ENCODE results near the gene HTT. TPM values are rescaled to one million over a fixed set of nuclear protein-coding genes. Genes with fewer than 3 reads are reported as not detected.
"Not testable (repeated sequence)": the region's sequence is repeated elsewhere in the genome, so short reads cannot be mapped to it uniquely, and the experiment has no call there.

The HTT gene
- total RNA-seq, 2 donors from 2014 or later: 56.3 to 89.5 TPM

- H3K4me1 ChIP-seq (ENCODE audit: control insufficient read depth in 1 of 2, low read depth in 2 of 2): no peaks in the 10 kb centered on the region
- no peak overlapping the region for H3K4me3 ChIP-seq
- TF ChIP-seq CTCF (IDR thresholded peaks at IDR 0.05): no peak
- no peaks in the 10 kb centered on the region for H3K27me3 ChIP-seq (replicated peaks; ENCODE audit: insufficient read depth)
- H3K9me3 ChIP-seq: no peaks in the 10 kb centered on the region
- no peak for DNase-seq (ENCODE audit: low spot score)
- H3K27ac ChIP-seq: no peak overlapping the region
- H3K36me3 ChIP-seq: peaks cover 44% of the 10 kb centered on the region
- no peak for ATAC-seq (ENCODE audit: insufficient number of reproducible peaks, low FRiP score, low read depth)
Measured at GRCh38 chr4:3157366-3157765, 82.9 kb downstream of the HTT start.

GRCh38 chr4:3158841-3159240 is 84.4 kb downstream of the HTT start:
- ATAC-seq (ENCODE audit: insufficient number of reproducible peaks, low FRiP score, low read depth): no peak
- Histone ChIP-seq H3K4me3 (no peak overlapping the region), H3K4me1 (ENCODE audit: control insufficient read depth in 1 of 2, low read depth in 2 of 2) (no peaks in the 10 kb centered on the region), H3K27me3 (replicated peaks; ENCODE audit: insufficient read depth) (no peaks in the 10 kb centered on the region), H3K9me3 (peaks cover 4% of the 10 kb centered on the region), H3K36me3 (peaks cover 46% of the 10 kb centered on the region), H3K27ac (no peak overlapping the region)
- no peak for DNase-seq (ENCODE audit: low spot score)
- no peak for TF ChIP-seq CTCF (IDR thresholded peaks at IDR 0.05)

GRCh38 chr4:3160438-3160837 is 86.0 kb downstream of the HTT start:
- no peak for DNase-seq (ENCODE audit: low spot score)
- Histone ChIP-seq H3K4me3 (no peak overlapping the region), H3K27ac (no peak overlapping the region), H3K27me3 (replicated peaks; ENCODE audit: insufficient read depth) (no peaks in the 10 kb centered on the region), H3K4me1 (ENCODE audit: control insufficient read depth in 1 of 2, low read depth in 2 of 2) (no peaks in the 10 kb centered on the region), H3K36me3 (peaks cover 36% of the 10 kb centered on the region), H3K9me3 (peaks cover 4% of the 10 kb centered on the region)
- no peak for TF ChIP-seq CTCF (IDR thresholded peaks at IDR 0.05)
- no peak for ATAC-seq (ENCODE audit: insufficient number of reproducible peaks, low FRiP score, low read depth)

- H3K4me1 ChIP-seq (ENCODE audit: control insufficient read depth in 1 of 2, low read depth in 2 of 2); H3K9me3 ChIP-seq; DNase-seq (ENCODE audit: low spot score); ATAC-seq (ENCODE audit: insufficient number of reproducible peaks, low FRiP score, low read depth); H3K4me3 ChIP-seq; H3K27ac ChIP-seq; H3K27me3 ChIP-seq (replicated peaks; ENCODE audit: insufficient read depth): not testable (repeated sequence)
- H3K36me3 ChIP-seq: peaks cover 32% of the 10 kb centered on the region
Measured at GRCh38 chr4:3161044-3161443, 86.6 kb downstream of the HTT start.

GRCh38 chr4:3166434-3166833 is 92.0 kb downstream of the HTT start:
- H3K27ac ChIP-seq; H3K27me3 ChIP-seq (replicated peaks; ENCODE audit: insufficient read depth); H3K9me3 ChIP-seq; H3K4me1 ChIP-seq (ENCODE audit: control insufficient read depth in 1 of 2, low read depth in 2 of 2); ATAC-seq (ENCODE audit: insufficient number of reproducible peaks, low FRiP score, low read depth); DNase-seq (ENCODE audit: low spot score); H3K4me3 ChIP-seq: not testable (repeated sequence)
- H3K36me3 ChIP-seq: peaks cover 13% of the 10 kb centered on the region

- no peaks in the 10 kb centered on the region for H3K4me1 ChIP-seq (ENCODE audit: control insufficient read depth in 1 of 2, low read depth in 2 of 2)
- ATAC-seq (ENCODE audit: insufficient number of reproducible peaks, low FRiP score, low read depth) (no peak), DNase-seq (ENCODE audit: low spot score) (no peak)
- H3K4me3 ChIP-seq: no peak overlapping the region
- no peak overlapping the region for H3K27ac ChIP-seq
- H3K36me3 ChIP-seq: peaks cover 7% of the 10 kb centered on the region
- H3K9me3 ChIP-seq: peaks cover under 1% of the 10 kb centered on the region
- no peaks in the 10 kb centered on the region for H3K27me3 ChIP-seq (replicated peaks; ENCODE audit: insufficient read depth)
- TF ChIP-seq CTCF (IDR thresholded peaks at IDR 0.05): no peak
Measured at GRCh38 chr4:3168029-3168428, 93.5 kb downstream of the HTT start.

All from thoracic aorta (tissue), 2 donors.